Measurements from ENCODE around the gene CXCR1. TPM values are rescaled to one million over a fixed set of nuclear protein-coding genes. Genes with fewer than 3 reads are reported as not detected.

Gene CXCR1
- polyA plus RNA-seq, 1 of the 3 experiments (the other 2 are of a cell fraction) = not detected

DNA sequence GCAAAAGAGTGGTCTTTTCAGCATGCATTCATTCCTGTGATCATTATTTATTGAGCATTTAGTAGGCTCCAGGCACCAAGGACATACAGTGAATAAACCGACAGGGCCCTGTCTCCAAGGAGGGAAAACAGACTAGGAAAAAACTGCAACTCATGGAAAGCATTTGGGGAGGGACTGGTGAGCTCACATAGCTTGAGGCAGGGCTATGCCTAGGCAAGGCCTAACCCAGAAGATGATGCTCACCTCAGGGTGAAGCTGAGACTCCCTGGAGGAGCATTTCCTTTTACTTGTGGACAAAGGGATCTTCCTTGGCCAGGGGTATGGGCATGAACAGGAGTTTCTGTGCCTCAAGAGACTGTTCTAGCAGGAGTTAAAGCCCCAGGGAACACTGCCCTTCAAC lies 3.9 kb downstream of the CXCR1 start (continued):
- TF ChIP-seq, protein P1, sequence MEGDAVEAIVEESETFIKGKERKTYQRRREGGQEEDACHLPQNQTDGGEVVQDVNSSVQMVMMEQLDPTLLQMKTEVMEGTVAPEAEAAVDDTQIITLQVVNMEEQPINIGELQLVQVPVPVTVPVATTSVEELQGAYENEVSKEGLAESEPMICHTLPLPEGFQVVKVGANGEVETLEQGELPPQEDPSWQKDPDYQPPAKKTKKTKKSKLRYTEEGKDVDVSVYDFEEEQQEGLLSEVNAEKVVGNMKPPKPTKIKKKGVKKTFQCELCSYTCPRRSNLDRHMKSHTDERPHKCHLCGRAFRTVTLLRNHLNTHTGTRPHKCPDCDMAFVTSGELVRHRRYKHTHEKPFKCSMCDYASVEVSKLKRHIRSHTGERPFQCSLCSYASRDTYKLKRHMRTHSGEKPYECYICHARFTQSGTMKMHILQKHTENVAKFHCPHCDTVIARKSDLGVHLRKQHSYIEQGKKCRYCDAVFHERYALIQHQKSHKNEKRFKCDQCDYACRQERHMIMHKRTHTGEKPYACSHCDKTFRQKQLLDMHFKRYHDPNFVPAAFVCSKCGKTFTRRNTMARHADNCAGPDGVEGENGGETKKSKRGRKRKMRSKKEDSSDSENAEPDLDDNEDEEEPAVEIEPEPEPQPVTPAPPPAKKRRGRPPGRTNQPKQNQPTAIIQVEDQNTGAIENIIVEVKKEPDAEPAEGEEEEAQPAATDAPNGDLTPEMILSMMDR (IDR thresholded peaks at IDR 0.05) = no peak

DNA sequence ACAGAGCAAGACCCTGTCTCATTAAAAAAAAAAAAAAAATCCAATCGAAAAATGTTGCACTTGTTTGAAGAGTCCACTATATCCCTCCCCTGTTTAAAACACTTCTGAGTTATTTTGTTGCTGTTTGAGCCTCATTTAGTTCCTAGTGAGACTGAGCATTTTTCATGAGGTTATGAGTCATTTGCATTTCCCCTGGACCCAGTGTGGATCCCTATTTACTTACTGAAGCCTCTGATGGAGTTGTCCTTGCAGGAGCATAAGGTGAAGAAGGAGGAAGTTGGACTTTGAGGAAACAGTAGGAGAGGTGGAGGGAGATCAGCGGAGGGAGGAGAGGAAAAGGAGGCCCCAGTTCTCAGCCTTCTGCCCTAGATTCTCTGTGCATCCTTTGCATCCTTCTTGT lies 5.1 kb downstream of the CXCR1 start:
- peaks cover 28% of the 10 kb centered on the region; the same call in 1 of the 2 replicates for H3K27me3 ChIP-seq (ENCODE audit: insufficient read depth)
- H3K9me2 ChIP-seq = no peaks in the 10 kb centered on the region
- H3K4me3 ChIP-seq (ENCODE audit: low read depth in 2 of 2, low read length in 1 of 2) = no peak overlapping the region
- H3F3A ChIP-seq (replicated peaks; ENCODE audit: insufficient read depth) = no peaks in the 10 kb centered on the region
- no peak overlapping the region for H3K4me2 ChIP-seq
- H2AFZ ChIP-seq (ENCODE audit: low read depth) = no peak overlapping the region
- ChIA-PET POLR2A (no interaction called here), CTCF (no interaction called here)
- TF ChIP-seq RAD21 (IDR thresholded peaks at IDR 0.05; ENCODE audit: low read length) (no peak), RFX5 (IDR thresholded peaks at IDR 0.05; ENCODE audit: low read length) (no peak), TEAD4 (IDR thresholded peaks at IDR 0.05; ENCODE audit: borderline replicate concordance, insufficient read depth) (no peak), ELF1 (IDR thresholded peaks at IDR 0.05) (no peak), EP300 (IDR thresholded peaks at IDR 0.05; ENCODE audit: borderline replicate concordance in 1 of 2, low read depth in 1 of 2, low read length in 1 of 2) (no peak), FOSL2 (IDR thresholded peaks at IDR 0.05; ENCODE audit: borderline replicate concordance, low read depth) (no peak), NFIC (IDR thresholded peaks at IDR 0.05; ENCODE audit: borderline replicate concordance) (no peak), RCOR1 (IDR thresholded peaks at IDR 0.05; ENCODE audit: low read length) (no peak), NRF1 (IDR thresholded peaks at IDR 0.05; ENCODE audit: low read depth, low read length) (no peak), JUND (IDR thresholded peaks at IDR 0.05) (no peak), MXI1 (IDR thresholded peaks at IDR 0.05; ENCODE audit: low read depth, low read length) (no peak), SIN3A (IDR thresholded peaks at IDR 0.05; ENCODE audit: borderline replicate concordance, low read depth, low read length) (no peak)
- TF ChIP-seq, protein P2, sequence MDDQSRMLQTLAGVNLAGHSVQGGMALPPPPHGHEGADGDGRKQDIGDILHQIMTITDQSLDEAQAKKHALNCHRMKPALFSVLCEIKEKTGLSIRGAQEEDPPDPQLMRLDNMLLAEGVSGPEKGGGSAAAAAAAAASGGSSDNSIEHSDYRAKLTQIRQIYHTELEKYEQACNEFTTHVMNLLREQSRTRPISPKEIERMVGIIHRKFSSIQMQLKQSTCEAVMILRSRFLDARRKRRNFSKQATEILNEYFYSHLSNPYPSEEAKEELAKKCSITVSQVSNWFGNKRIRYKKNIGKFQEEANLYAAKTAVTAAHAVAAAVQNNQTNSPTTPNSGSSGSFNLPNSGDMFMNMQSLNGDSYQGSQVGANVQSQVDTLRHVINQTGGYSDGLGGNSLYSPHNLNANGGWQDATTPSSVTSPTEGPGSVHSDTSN (IDR thresholded peaks at IDR 0.05) = no peak
- TF ChIP-seq, protein P3, sequence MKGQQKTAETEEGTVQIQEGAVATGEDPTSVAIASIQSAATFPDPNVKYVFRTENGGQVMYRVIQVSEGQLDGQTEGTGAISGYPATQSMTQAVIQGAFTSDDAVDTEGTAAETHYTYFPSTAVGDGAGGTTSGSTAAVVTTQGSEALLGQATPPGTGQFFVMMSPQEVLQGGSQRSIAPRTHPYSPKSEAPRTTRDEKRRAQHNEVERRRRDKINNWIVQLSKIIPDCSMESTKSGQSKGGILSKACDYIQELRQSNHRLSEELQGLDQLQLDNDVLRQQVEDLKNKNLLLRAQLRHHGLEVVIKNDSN (IDR thresholded peaks at IDR 0.05; ENCODE audit: borderline replicate concordance, low read depth) = no peak
- TF ChIP-seq, protein P4, sequence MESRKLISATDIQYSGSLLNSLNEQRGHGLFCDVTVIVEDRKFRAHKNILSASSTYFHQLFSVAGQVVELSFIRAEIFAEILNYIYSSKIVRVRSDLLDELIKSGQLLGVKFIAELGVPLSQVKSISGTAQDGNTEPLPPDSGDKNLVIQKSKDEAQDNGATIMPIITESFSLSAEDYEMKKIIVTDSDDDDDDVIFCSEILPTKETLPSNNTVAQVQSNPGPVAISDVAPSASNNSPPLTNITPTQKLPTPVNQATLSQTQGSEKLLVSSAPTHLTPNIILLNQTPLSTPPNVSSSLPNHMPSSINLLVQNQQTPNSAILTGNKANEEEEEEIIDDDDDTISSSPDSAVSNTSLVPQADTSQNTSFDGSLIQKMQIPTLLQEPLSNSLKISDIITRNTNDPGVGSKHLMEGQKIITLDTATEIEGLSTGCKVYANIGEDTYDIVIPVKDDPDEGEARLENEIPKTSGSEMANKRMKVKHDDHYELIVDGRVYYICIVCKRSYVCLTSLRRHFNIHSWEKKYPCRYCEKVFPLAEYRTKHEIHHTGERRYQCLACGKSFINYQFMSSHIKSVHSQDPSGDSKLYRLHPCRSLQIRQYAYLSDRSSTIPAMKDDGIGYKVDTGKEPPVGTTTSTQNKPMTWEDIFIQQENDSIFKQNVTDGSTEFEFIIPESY (IDR thresholded peaks at IDR 0.05; ENCODE audit: borderline replicate concordance, low read depth) = no peak
- TF ChIP-seq, protein P5, sequence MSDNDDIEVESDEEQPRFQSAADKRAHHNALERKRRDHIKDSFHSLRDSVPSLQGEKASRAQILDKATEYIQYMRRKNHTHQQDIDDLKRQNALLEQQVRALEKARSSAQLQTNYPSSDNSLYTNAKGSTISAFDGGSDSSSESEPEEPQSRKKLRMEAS (IDR thresholded peaks at IDR 0.05; ENCODE audit: low read depth) = no peak
- TF ChIP-seq, protein P6, sequence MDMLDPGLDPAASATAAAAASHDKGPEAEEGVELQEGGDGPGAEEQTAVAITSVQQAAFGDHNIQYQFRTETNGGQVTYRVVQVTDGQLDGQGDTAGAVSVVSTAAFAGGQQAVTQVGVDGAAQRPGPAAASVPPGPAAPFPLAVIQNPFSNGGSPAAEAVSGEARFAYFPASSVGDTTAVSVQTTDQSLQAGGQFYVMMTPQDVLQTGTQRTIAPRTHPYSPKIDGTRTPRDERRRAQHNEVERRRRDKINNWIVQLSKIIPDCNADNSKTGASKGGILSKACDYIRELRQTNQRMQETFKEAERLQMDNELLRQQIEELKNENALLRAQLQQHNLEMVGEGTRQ (IDR thresholded peaks at IDR 0.05; ENCODE audit: borderline replicate concordance, low read depth, low read length) = no peak
- TF ChIP-seq, protein P1 (IDR thresholded peaks at IDR 0.05) = no peak
- no peak for DNase-seq
- WGBS (ENCODE audit: low lambda C conversion rate) = 41% methylated on average over 2 of the region's 2 CpGs
- H3K79me2 ChIP-seq (ENCODE audit: insufficient read depth) = no peaks in the 10 kb centered on the region
- no peaks in the 10 kb centered on the region for H3K36me3 ChIP-seq (replicated peaks in 1 of 2; ENCODE audit: control insufficient read depth in 1 of 2, insufficient read depth in 2 of 2, low read length in 1 of 2)
- no peak overlapping the region for H3K9ac ChIP-seq
- H3K4me1 ChIP-seq (ENCODE audit: control insufficient read depth in 1 of 2, insufficient read depth in 2 of 2, low read depth in 1 of 2, low read length in 1 of 2) = no peaks in the 10 kb centered on the region
- H3K9me3 ChIP-seq = no peaks in the 10 kb centered on the region
- no peak overlapping the region for H3K27ac ChIP-seq (ENCODE audit: low read depth in 2 of 2, low read length in 1 of 2)
- H4K20me1 ChIP-seq (ENCODE audit: insufficient read depth) = no peaks in the 10 kb centered on the region

All from SK-N-SH (cell line).